LNCAP (cell line): ENCODE data around the gene MAPRE3.

Source experiments
- TF ChIP-seq, protein P1 (sequence below): fragments of 450-650 bp; IDR thresholded peaks from 2 replicates; pipeline ENCODE4 v1.5.1; 2017; ENCODE audit warnings: mild to moderate bottlenecking

The MAPRE3 gene

DNA sequence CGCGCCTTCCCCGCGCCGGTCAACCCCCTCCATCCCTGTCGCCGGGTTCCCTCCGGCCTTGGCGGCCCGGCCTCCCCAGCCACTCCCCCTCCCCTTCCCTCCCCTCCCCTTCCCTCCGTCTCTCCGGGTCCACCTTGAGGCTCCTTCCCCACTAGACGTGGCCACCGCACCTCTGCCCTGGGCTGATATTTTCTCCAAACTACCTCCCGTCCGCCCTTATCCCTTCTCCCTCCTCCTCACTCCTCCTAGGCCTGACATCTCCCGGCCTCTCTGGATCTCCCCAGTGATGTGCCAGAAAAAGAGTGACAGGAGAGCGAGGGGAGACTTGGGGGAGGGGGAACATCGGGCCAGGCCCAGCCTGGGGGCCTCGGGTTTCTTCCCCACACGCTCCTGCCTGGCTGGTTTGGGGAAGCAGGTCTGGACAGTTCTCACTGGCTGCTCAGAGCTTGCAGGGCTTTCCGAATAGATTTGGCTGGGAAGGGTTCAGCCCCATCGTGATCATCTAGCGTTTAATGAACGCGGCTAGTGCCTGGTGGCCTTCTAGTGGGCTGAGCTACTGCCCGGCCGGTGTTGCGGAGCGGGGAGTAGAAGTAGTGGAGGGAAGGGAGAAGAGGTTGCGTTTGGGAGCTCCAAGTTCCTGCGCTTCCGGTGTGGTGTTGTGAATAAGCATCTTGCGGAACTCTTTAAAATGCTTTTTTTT, 641 bp downstream of the MAPRE3 start:
- TF ChIP-seq, protein P1, sequence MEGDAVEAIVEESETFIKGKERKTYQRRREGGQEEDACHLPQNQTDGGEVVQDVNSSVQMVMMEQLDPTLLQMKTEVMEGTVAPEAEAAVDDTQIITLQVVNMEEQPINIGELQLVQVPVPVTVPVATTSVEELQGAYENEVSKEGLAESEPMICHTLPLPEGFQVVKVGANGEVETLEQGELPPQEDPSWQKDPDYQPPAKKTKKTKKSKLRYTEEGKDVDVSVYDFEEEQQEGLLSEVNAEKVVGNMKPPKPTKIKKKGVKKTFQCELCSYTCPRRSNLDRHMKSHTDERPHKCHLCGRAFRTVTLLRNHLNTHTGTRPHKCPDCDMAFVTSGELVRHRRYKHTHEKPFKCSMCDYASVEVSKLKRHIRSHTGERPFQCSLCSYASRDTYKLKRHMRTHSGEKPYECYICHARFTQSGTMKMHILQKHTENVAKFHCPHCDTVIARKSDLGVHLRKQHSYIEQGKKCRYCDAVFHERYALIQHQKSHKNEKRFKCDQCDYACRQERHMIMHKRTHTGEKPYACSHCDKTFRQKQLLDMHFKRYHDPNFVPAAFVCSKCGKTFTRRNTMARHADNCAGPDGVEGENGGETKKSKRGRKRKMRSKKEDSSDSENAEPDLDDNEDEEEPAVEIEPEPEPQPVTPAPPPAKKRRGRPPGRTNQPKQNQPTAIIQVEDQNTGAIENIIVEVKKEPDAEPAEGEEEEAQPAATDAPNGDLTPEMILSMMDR: no peak

DNA sequence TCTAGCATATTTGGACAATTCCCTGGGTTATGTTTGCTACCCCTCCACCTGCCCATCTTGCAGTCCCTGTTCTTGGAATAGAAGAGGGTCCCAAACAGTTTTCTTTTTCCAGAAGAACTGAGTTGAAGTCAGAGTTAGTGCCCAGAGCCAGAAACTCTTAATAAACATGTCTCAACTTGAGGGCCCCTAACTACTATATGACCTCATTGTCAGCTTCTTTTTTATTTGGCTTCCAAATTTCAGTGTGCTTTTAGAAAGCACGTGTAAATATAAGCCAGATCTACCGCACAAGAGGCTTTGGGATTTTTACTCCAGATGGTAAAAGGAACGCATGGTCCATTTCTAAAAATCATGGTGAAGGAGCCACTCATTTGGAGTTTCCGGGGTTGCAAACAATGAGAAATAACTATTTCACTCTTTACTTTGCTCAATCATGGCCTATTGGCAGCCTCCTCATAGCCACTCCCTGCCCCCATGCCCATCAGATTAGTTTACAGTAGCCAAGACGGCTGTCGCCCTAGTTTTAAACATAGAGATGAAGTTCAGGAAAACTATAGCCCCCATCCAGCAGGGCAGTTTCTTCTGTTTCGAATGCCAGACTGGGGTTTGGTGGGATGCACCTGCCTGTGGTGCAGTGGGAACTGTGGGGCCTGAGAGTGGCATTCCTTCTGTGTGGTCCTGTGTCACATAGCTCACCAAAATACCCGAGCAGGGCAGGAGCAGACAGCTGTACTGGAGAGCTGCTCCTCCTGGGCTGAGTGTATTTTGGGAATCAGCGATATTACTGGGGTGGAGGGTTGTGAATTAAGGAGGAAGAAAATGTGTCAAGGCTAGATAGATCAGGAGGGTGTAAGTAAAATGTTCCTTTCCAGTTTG, 1.7 kb downstream of the MAPRE3 start:
- TF ChIP-seq, protein P1: no peak

DNA sequence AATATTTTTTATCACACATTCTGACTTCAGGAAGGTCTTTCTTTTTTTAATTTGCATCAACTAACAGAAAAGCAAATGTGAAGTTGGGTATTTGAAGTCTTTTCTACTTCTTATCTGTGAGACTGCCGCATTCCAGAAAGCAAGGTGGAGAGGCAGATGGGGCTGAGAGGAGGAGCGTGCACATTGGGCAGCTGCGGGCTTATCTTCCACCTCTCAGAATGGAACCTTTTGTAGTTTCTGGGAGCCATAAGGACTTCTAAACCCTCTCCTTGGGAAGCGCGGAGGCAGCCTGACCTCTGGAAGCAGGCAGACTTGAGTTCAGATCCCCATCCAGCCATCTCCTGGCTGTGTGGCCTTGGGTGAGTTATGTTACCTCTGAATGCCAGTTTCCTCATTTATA, 3.9 kb downstream of the MAPRE3 start:
- TF ChIP-seq, protein P1: no peak

DNA sequence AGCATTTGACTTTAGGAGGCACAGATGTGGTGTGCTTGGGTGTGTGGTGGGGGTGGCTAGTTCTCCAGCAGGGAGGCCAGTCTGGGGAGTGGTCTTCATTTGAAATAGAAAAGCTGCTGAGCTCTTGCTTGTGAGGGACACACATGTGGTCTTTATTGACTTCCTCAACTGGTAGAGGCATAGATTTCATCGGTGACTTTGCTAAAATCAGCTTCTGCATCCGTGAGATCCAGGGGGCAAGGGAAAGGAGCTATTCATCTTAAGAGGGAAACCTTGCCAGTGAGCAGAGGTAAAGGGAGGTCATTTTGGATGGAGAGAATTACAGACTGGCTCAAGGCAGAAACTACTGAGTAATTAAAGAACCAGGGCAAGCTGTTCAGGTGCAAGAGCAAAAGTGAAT, 4.7 kb downstream of the MAPRE3 start:
- TF ChIP-seq, protein P1: no peak

DNA sequence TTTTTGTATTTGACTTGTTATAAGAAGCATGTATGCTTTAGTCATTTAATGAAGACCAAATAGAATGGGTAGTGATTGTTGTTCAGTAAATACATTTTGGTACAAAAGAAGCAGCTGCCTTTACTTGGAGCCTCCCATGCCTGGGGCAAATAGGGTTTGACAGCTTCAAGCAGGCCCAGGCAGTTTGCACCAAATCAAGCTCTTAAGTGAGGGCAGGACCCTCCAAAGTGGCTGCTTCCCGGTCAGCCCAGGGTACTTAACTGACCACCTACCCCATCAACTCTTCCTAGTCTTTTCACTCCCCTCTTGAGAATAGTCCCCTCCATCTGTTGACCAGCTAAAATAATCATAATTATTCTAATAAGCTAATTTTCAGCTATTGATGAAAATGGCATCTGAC, 5.2 kb downstream of the MAPRE3 start:
- TF ChIP-seq, protein P1: no peak

DNA sequence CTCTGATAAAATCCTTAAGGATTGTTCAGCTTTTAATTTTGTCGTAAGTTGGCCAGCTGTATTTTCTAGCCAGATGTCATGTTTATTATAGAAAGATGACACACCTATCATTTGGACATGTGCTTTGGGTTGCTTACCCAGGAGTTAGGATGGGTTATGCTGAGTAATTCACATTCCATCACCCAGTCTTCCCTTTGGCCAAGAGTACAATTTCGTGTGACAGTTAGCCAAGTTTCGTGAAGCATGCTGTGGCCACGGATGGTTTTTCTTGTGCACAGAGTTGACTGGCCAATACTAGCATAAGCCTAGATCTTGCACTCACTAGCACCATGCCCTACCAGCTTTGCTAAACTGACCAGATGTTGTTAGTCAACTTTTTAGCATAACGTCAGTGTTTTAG, 5.8 kb downstream of the MAPRE3 start:
- TF ChIP-seq, protein P1: no peak

DNA sequence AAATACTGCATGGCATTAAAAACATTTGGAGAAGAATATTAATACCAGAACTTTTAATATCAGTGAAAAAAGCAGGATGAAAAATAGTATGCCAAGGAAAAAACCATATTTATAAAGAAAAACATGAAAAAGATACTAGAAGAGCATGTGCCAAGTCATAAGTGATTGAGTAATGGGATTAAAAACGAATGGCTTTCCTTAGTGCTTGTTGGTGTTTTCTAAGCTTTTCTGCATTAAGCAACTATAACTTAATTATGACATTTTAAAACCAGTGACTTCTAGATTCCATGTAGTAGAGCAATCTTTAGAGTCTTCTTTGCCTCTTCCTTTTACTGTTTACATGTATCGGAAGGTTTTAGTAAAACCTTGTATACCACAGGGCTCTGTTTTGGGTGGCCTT, 6.6 kb downstream of the MAPRE3 start:
- TF ChIP-seq, protein P1: no peak
